Glutamatergic neuron (in vitro differentiated cells): ENCODE measurements around the gene PACRG. TPM values are rescaled to one million over a fixed set of nuclear protein-coding genes. Genes with fewer than 3 reads are reported as not detected.

ENCODE experiments used
- DNase-seq: peaks from one replicate; pipeline ENCODE4 v3.0.0; 2022
- H3K27ac Mint-ChIP-seq: one replicate; pipeline ENCODE4 v1.8.0; 2020; ENCODE audit warnings: mild to moderate bottlenecking, mixed read lengths, inconsistent platforms; ENCODE audit not compliant: unreplicated experiment
- H3K27me3 Mint-ChIP-seq: one replicate; pipeline ENCODE4 v1.8.0; 2020; ENCODE audit warnings: mild to moderate bottlenecking, moderate library complexity, mixed read lengths, inconsistent platforms; ENCODE audit not compliant: unreplicated experiment
- H3K36me3 Mint-ChIP-seq: one replicate; pipeline ENCODE4 v1.8.0; 2020; ENCODE audit warnings: mild to moderate bottlenecking, mixed read lengths, inconsistent platforms; ENCODE audit not compliant: unreplicated experiment
- H3K4me1 Mint-ChIP-seq: one replicate; pipeline ENCODE4 v1.8.0; 2020; ENCODE audit warnings: mild to moderate bottlenecking, low read depth, mixed read lengths, inconsistent platforms; ENCODE audit not compliant: unreplicated experiment
- H3K4me3 Mint-ChIP-seq: one replicate; pipeline ENCODE4 v1.8.0; 2020; ENCODE audit warnings: mild to moderate bottlenecking, mixed read lengths, inconsistent platforms; ENCODE audit not compliant: unreplicated experiment
- H3K9me3 Mint-ChIP-seq: one replicate; pipeline ENCODE4 v1.8.0; 2020; ENCODE audit warnings: mild to moderate bottlenecking, moderate library complexity, mixed read lengths, inconsistent platforms; ENCODE audit not compliant: unreplicated experiment
- total RNA-seq: library from RNA; stranded (reverse); fragmentation: NEBNext Ultra II Directional; extraction: Animal tissue kit (Norgen Biotek cat#: 25700); gene quantifications from one replicate; pipeline ENCODE4 v1.2.1, GENCODE V29; 2021; ENCODE audit not compliant: unreplicated experiment
- TF ChIP-seq, protein P1 (sequence below): fragments of 200-600 bp; sonication (generic); IDR thresholded peaks from one replicate; pipeline ENCODE4 v1.5.0; 2021; ENCODE audit not compliant: partially characterized antibody, unreplicated experiment

Gene PACRG
- total RNA-seq, 1 donor from 2014 or later = not detected

DNA sequence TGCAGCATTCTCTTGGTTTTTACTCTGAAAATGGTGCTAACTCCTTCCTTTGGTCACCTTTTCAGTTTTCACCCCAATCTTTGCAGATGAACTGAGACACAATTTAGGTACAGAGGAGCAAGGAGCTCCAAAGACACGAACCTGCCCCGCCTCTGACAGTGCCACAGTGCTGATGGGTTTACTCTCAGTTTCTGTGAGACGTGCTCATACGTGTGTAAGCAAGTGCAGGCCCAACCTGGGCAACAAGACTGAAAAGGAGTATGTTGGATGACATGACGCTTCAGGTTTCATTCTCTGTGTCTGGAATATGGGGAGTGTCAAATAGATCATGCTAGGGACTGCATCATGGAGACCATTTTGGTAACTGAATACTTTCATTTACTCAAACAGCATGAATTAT, 352.5 kb downstream of the PACRG start:
- H3K27ac Mint-ChIP-seq = no peak overlapping the region
- no peak overlapping the region for H3K4me3 Mint-ChIP-seq
- no peak for DNase-seq
- TF ChIP-seq, protein P1, sequence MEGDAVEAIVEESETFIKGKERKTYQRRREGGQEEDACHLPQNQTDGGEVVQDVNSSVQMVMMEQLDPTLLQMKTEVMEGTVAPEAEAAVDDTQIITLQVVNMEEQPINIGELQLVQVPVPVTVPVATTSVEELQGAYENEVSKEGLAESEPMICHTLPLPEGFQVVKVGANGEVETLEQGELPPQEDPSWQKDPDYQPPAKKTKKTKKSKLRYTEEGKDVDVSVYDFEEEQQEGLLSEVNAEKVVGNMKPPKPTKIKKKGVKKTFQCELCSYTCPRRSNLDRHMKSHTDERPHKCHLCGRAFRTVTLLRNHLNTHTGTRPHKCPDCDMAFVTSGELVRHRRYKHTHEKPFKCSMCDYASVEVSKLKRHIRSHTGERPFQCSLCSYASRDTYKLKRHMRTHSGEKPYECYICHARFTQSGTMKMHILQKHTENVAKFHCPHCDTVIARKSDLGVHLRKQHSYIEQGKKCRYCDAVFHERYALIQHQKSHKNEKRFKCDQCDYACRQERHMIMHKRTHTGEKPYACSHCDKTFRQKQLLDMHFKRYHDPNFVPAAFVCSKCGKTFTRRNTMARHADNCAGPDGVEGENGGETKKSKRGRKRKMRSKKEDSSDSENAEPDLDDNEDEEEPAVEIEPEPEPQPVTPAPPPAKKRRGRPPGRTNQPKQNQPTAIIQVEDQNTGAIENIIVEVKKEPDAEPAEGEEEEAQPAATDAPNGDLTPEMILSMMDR = no peak
- no peaks in the 10 kb centered on the region for H3K36me3 Mint-ChIP-seq
- peaks cover 3% of the 10 kb centered on the region for H3K4me1 Mint-ChIP-seq
- H3K9me3 Mint-ChIP-seq = no peaks in the 10 kb centered on the region
- H3K27me3 Mint-ChIP-seq = no peaks in the 10 kb centered on the region

DNA sequence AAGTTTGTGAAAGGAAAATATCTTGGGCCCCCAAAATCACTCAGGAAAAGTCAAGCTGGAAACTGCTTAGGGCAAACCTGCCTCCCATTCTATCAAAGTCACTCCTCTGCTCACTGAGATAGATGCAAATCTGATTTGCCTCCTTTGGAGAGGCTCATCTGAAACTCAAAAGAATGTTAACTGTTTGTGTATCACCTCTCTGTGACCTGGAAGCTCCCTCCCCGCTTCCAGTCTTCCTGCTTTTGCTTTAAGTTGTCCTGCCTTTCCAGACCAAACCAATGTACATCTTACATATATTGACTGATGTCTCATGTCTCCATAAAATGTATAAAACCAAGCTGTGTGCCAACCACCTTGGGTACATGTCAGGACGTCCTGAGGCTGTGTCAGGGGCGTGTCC, 355.4 kb downstream of the PACRG start:
- TF ChIP-seq, protein P1 = no peak
- H3K4me3 Mint-ChIP-seq = no peak overlapping the region
- DNase-seq = no peak
- no peak overlapping the region for H3K27ac Mint-ChIP-seq
- peaks cover 10% of the 10 kb centered on the region for H3K4me1 Mint-ChIP-seq
- H3K9me3 Mint-ChIP-seq = peaks cover 1% of the 10 kb centered on the region
- peaks cover 11% of the 10 kb centered on the region for H3K36me3 Mint-ChIP-seq
- peaks cover 3% of the 10 kb centered on the region for H3K27me3 Mint-ChIP-seq

DNA sequence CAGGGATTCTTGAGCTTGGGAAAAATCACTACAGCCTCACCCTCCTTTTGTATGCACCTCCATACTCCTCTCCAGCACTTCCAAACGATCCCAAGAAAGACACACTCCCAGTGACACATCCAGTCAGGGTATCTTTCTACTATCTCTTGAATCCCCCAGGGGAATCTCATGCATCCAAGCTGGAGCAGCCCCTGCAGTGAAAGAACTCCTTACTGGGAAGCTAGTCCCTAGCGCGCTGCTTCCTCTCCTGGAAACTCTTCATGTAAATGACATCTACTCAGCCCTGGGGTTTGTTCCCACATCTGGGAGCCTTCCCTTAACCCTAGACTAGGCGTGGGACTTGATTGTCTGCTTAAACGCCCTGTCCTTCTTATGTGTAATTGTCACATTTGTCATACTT, 357.7 kb downstream of the PACRG start:
- Mint-ChIP-seq H3K27ac (no peak overlapping the region), H3K4me1 (peaks cover 10% of the 10 kb centered on the region), H3K36me3 (peaks cover 11% of the 10 kb centered on the region), H3K9me3 (peaks cover 1% of the 10 kb centered on the region), H3K4me3 (no peak overlapping the region), H3K27me3 (peaks cover 3% of the 10 kb centered on the region)
- TF ChIP-seq, protein P1 = no peak
- DNase-seq = no peak

DNA sequence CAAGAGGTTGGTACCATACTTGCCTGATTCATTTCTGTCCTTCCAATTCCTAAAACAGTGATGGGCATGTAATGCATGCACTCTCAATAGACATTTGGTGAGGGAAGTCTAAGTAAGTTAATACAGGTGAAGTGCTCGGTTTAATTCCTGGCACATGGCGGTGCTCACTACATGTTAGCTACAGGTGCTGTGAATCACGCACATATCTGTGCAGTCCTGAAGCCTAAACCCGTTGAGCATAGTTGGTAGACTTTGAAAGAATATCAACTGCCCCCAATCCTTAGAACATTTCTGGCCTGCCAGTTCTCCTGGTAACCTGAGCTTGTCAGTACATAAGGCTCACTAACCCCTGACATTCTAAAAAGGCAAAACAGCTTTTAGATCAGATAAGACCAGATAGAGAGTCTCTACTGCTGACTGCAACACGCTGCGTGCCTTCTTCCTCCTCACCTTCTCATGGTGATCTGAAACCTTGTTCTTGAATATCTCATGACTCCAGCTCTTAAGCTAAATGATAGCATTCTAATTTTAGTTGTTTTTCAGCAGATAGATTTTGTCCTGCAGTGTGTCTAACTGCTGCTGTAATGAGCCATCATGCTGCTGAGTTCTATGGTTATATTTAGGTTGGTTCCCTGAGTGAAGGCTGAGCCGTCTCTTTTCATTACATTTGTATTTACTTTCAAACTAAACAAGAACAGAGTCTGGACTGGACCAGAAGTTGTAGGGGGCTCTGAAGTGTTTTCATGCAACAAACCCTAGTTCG, 358.3 kb downstream of the PACRG start:
- no peak for DNase-seq
- Mint-ChIP-seq H3K27ac (no peak overlapping the region), H3K4me3 (no peak overlapping the region), H3K4me1 (peaks cover 10% of the 10 kb centered on the region), H3K27me3 (peaks cover 3% of the 10 kb centered on the region), H3K9me3 (peaks cover 1% of the 10 kb centered on the region), H3K36me3 (peaks cover 11% of the 10 kb centered on the region)
- TF ChIP-seq, protein P1 = no peak

DNA sequence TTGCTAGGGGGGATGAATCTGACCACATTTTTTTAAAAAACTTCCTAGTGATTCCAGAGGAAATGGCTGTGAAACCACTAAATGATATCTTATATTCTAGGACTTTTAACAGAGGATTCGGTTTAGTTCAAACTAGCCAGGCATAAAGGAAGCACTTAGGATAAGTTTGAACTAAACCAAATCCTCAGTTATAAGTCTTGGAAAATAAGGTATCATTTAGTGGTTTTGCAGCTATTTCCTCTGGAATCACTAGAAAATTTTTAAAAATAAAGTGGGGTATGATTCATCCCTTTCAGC, 358.8 kb downstream of the PACRG start:
- Mint-ChIP-seq H3K9me3 (peaks cover 1% of the 10 kb centered on the region), H3K4me3 (no peak overlapping the region), H3K27me3 (peaks cover 3% of the 10 kb centered on the region), H3K4me1 (peaks cover 10% of the 10 kb centered on the region), H3K27ac (no peak overlapping the region), H3K36me3 (peaks cover 11% of the 10 kb centered on the region)
- no peak for DNase-seq
- TF ChIP-seq, protein P1 = no peak
